VCaP (cell line): ENCODE results near the gene METAP1D.
"Not testable (repeated sequence)": the region's sequence is repeated elsewhere in the genome, so short reads cannot be mapped to it uniquely, and the experiment has no call there.

Experiments used
- H3K27ac ChIP-seq: fragments of 450-650 bp; 2 replicates; pipeline ENCODE4 v1.5.1; 2017
- TF ChIP-seq, protein P1 (sequence below): fragments of 450-650 bp; conservative IDR thresholded peaks from 2 replicates; pipeline ENCODE4 v1.5.1; 2017; ENCODE audit warnings: mild to moderate bottlenecking, moderate library complexity

The METAP1D gene

DNA sequence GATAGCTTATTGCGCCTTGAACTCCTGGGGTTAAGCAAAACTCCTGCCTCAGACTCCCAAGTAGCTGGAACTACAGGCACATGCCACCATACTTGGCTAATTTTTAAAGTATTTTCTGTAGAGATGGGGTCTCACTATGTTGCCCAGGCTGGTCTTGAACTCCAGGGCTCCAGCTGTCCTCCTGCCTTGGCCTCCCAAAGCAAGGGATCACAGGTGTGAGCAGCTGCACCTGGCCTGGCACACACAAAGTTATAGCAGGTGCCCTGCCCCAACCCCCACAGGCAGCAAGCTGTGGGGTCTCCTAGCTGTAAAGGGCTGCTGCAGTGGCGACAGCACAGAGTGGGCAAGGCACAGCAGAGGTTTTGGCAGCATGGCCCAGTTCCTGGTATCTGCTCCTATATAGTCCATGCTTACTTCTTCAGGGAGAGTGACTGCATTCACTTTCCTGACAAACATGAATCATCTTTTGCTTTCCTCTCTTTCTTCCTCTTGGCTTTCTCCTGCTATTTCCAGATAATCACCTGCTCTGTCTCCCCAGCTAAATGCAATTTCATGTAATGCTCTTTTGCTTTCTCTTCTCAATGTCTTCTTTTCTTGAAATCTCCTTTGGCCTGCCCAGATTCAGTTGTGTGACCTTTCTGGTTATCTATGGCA, 27.3 kb upstream of the METAP1D start:
- H3K27ac ChIP-seq: no peak overlapping the region
- TF ChIP-seq, protein P1, sequence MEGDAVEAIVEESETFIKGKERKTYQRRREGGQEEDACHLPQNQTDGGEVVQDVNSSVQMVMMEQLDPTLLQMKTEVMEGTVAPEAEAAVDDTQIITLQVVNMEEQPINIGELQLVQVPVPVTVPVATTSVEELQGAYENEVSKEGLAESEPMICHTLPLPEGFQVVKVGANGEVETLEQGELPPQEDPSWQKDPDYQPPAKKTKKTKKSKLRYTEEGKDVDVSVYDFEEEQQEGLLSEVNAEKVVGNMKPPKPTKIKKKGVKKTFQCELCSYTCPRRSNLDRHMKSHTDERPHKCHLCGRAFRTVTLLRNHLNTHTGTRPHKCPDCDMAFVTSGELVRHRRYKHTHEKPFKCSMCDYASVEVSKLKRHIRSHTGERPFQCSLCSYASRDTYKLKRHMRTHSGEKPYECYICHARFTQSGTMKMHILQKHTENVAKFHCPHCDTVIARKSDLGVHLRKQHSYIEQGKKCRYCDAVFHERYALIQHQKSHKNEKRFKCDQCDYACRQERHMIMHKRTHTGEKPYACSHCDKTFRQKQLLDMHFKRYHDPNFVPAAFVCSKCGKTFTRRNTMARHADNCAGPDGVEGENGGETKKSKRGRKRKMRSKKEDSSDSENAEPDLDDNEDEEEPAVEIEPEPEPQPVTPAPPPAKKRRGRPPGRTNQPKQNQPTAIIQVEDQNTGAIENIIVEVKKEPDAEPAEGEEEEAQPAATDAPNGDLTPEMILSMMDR: no peak

DNA sequence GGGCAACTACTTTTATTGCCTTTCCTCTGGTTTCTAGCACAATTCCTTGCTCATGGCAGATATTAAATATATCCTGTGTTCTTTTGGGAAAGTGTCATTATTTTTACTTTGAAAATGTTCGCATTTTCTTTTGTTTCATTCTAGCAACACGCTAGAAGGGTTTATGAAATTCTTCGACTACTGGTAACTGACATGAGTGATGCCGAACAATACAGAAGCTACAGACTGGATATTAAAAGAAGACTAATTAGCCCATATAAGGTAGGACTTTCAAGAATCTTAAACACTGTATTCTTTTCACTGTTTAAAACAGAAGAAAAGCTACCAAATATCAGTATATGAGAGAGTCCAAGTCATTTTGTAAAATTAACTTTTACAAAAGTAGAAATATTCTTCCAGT, 20.6 kb upstream of the METAP1D start:
- TF ChIP-seq, protein P1: no peak
- H3K27ac ChIP-seq: no peak overlapping the region

DNA sequence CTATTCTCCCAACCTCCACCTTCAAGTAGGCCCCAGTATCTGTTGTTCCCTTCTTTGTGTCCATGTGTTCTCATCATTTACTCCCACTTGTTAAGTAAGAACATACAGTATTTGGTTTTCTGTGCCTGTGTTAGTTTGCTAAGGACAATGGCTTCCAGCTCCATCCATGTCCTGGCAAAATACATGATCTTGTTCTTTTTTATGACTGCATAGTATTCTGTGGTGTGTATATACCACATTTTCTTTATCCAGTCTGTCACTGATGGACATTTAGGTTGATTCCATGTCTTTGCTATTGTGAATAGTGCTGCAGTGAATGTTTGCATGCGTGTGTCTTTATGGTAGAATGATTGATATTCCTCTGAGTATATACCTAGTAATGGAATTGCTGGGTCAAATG, 15.8 kb upstream of the METAP1D start:
- not testable (repeated sequence) for H3K27ac ChIP-seq

DNA sequence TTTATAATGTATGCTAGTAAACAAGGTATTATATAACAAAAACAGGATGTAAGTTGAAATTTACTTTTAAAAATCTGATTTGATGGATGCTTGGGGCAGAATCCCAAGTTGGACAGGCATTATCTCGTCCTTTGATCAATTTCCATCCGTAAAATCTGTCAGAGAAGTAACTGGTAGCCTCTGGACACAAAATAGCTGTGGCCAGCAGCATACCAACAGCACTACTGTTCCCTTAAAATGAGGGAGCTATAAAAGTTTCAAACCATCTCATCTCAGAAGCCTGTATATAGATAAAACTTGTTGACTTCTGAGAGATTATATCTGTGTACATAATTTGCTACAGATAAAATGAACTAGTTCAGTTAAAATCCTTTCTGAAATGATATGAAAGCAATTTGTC, 14.7 kb upstream of the METAP1D start:
- TF ChIP-seq, protein P1: no peak
- H3K27ac ChIP-seq: peak overlapping the region; percentile 5; the same call in 1 of the 2 replicates

DNA sequence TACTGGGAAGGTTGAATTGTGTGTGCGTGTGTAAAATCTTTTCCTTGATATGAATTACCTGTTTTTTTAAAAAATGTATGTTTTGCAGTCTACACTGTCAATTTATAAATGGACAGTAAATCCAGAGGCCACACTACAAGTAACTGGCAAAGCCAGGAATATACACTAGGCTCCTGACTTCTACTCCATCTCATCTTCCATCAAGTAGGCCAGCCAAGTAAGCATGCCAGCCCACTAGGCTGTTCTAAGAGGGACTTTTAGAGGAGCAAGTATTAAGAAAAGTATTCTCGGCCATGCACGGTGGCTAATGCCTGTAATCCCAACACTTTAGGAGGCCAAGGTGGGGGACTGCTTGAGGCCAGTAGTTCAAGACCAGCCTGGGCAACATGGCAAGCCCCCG, 13.0 kb upstream of the METAP1D start:
- TF ChIP-seq, protein P1: no peak
- no peak overlapping the region for H3K27ac ChIP-seq

DNA sequence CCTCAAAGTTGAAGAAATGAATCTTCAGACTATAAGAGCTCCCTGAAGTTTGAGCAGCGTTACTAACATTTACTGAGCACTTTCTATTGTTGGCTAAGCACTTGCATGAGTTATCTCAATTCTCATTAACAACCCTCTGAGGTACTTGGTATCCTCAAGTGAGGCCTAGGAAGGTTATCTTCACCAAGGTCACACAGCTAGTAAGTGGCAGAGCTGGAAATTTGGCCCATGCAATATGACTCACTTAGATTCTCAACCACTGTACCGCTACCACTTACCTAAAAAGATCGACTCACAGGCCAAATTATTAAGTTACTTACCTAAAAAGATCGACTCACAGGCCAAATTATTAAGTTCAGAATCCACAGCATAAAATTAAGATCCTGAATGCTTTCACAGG, 8.7 kb upstream of the METAP1D start:
- H3K27ac ChIP-seq: no peak overlapping the region
- TF ChIP-seq, protein P1: no peak

DNA sequence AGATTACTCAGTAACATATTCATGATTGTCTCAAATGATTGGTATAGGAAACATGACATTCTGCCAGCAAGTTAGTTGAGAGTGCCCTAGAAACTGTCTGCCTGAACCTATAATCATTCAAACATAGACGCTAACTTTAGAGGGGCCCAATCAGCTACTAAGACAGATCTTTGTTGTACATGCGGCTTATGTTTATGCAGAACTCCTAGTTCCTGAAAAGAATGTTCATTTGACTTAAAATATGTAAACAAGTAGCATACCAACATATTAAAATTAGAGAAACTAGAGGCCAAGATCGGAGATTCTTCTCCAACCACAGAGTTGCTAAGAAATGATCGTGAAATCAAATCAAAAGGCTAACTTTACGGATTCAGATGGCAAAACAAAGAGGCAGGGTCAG, 4.2 kb upstream of the METAP1D start:
- no peak overlapping the region for H3K27ac ChIP-seq
- TF ChIP-seq, protein P1: no peak

DNA sequence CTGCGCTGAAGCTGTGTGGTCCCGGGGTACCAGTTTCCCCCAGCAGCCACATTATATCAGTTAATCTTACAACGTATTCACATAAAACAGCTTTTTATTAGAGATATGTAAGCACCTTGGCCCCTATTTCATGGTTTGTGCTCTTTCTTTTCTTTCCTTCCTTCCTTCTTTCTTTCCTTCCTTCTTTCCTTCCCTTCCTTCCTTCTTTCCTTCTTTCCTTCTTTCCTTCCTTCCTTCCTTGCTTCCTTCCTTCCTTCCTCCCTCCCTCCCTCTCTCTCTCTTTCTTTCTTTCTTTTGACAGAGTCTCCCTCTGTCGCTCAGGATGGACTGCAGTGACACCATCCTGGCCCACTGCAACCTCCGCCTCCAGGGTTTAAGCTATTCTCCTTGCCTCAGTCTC, 3.7 kb upstream of the METAP1D start:
- TF ChIP-seq, protein P1: no peak
- H3K27ac ChIP-seq: no peak overlapping the region

DNA sequence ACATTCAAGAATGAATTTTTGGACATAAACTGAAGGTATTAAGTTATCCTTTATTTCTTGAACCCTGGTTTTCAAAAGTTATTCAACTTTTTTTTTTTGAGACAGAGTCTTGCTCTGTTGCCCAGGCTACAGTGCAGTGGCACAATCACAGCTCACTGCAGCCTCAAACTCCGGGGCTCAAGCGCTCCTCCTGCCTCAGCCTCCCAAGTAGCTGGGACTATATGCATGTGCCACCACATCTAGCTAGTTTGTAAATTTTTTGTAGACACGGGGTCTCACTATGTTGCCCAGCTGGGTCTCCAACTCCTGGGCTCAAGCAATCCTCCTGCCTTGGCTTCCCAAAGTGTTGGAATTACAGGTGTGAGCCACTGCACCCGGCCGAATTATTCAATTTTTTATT, 2.7 kb upstream of the METAP1D start:
- not testable (repeated sequence) for H3K27ac ChIP-seq
